Gastrocnemius medialis (tissue), 4 donors: ENCODE results near the gene USP31. TPM values are rescaled to one million over a fixed set of nuclear protein-coding genes. Genes with fewer than 3 reads are reported as not detected.
A peak's percentile ranks its signal among the peaks of the same experiment; 100 is the strongest.

Experiments used
- ATAC-seq, 2 donors: fragments of 150-250 bp; one replicate each; pipeline ENCODE4 v1.9.1; 2016
- DNase-seq, 2 donors: peaks; one replicate each; pipeline ENCODE4 v3.0.0-alpha.2; 2019
- H3K27ac ChIP-seq, 4 donors: fragments of 200-600 bp; sonication (generic); 1 replicate in 1 of 4; 2 replicates in 3 of 4; pipeline ENCODE4 v1.5.1; 2016 to 2018; ENCODE audit warnings: mild to moderate bottlenecking in 2 of 4, moderate library complexity in 1 of 4
- H3K27me3 ChIP-seq, 3 donors: fragments of 200-600 bp; sonication (generic) in 2 of 3; 1 replicate in 1 of 3; 2 replicates in 2 of 3; pipeline versions ENCODE4 v1.5.1 to v1.6.0; 2016 to 2019; ENCODE audit warnings: mild to moderate bottlenecking in 1 of 3, moderate library complexity in 1 of 3
- H3K36me3 ChIP-seq, 2 donors: fragments of 200-600 bp; sonication (generic) in 1 of 2; one replicate each; pipeline ENCODE4 v1.5.1; 2017 to 2018
- H3K4me1 ChIP-seq, 2 donors: fragments of 200-600 bp; sonication (generic) in 1 of 2; one replicate each; pipeline ENCODE4 v1.5.1; 2016 to 2017; ENCODE audit warnings: mild to moderate bottlenecking in 2 of 2
- H3K4me3 ChIP-seq, 4 donors: fragments of 200-600 bp; sonication (generic) in 3 of 4; 1 replicate in 1 of 4; 2 replicates in 3 of 4; pipeline ENCODE4 v1.5.1; 2016 to 2019; ENCODE audit warnings: mild to moderate bottlenecking in 2 of 4
- H3K9me3 ChIP-seq, 3 donors: fragments of 200-600 bp; sonication (generic) in 2 of 3; 1 replicate in 1 of 3; 2 replicates in 2 of 3; pipeline ENCODE4 v1.5.1; 2016 to 2019
- POLR2A ChIP-seq, 2 donors: fragments of 450-650 bp; IDR thresholded peaks; one replicate each; pipeline ENCODE4 v1.6.1; 2017; ENCODE audit warnings: antibody characterized with exemption in 2 of 2, mild to moderate bottlenecking in 2 of 2, moderate library complexity in 2 of 2
- in situ Hi-C, 4 donors: fragments of 200-750 bp; cut with MboI; loops; one replicate each; pipeline versions ENCODE4 v1.15.0 to v1.8.0; 2017; ENCODE audit warnings: low sequenced_read_pairs in 4 of 4
- intact Hi-C: fragments of 100-400 bp; cut with DNase I; formaldehyde crosslinking; loops from one replicate; pipeline ENCODE4 v1.15.1; 2023; ENCODE audit warnings: low total_unique reads
- total RNA-seq, 4 donors: library from RNA; depleted of rRNA; stranded (reverse); fragments of >200 nt; gene quantifications; one replicate each; pipeline versions ENCODE4 v1.1.0 to v1.2.3, GENCODE V29; 2016
- TF ChIP-seq, protein P1 (sequence below), 5 experiments: fragments of 450-650 bp in 3 of 5; fragments of 200-600 bp in 2 of 5; sonication (generic) in 2 of 5; IDR thresholded peaks in 4 of 5; conservative IDR thresholded peaks in 1 of 5; 1 replicate in 4 of 5; 2 replicates in 1 of 5; pipeline ENCODE4 v1.5.1; 2016 to 2019; ENCODE audit warnings: antibody characterized with exemption in 5 of 5, mild to moderate bottlenecking in 3 of 5, moderate library complexity in 3 of 5

Gene USP31
- total RNA-seq, 4 donors from 2014 or later: 13.2 to 23.3 (median 18.7) TPM

DNA sequence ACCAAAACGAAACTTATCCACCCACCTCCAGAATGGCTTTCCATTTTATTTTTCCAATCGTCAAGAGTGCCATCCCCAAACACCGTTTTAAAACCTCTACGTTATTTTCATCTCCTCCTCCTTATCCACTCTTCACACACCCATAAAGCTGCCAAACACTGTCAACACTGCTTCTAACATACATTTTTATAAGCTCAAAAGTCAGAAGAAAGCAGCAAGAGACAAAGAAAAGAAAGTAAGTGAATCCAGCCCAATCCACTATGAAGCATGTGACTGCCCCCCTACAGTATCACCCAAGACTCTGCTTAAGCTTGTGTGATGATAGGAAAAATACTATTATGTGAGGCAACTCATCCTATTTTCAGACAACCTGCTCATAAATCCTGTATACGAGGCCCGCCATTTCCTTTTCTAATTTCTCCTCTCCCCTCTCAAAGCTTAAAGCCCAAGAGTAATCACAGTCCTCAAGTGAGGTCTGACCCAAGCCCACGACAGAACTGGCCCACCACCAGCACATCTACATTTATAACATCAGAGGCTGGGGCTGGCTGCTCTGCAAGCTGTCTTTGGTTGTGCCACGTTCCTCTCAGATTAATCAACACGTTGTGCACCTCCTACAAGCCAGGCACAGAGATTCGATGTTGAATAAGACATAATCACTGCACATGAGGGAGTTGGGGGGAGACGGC, 16.3 kb downstream of the USP31 start:
- in situ Hi-C loops: no loop called here
- no peak for DNase-seq
- TF ChIP-seq, protein P1, sequence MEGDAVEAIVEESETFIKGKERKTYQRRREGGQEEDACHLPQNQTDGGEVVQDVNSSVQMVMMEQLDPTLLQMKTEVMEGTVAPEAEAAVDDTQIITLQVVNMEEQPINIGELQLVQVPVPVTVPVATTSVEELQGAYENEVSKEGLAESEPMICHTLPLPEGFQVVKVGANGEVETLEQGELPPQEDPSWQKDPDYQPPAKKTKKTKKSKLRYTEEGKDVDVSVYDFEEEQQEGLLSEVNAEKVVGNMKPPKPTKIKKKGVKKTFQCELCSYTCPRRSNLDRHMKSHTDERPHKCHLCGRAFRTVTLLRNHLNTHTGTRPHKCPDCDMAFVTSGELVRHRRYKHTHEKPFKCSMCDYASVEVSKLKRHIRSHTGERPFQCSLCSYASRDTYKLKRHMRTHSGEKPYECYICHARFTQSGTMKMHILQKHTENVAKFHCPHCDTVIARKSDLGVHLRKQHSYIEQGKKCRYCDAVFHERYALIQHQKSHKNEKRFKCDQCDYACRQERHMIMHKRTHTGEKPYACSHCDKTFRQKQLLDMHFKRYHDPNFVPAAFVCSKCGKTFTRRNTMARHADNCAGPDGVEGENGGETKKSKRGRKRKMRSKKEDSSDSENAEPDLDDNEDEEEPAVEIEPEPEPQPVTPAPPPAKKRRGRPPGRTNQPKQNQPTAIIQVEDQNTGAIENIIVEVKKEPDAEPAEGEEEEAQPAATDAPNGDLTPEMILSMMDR (IDR thresholded peaks at IDR 0.05 in 4 of 5, conservative IDR thresholded peaks at IDR 0.05 in 1 of 5): no peak
- no peak for TF ChIP-seq POLR2A (IDR thresholded peaks at IDR 0.05)
- Histone ChIP-seq H3K4me1 (peaks cover 34 to 47% of the 10 kb centered on the region in 2 donors), H3K4me3 (peak overlapping the region; percentile 14 to 46 (median 20)), H3K27me3 (no peaks in the 10 kb centered on the region), H3K36me3 (no peaks in the 10 kb centered on the region), H3K9me3 (no peaks in the 10 kb centered on the region), H3K27ac (peak overlapping the region; percentile 63 to 78 (median 76))
- intact Hi-C loops: no loop called here
- peak; percentile 30 to 51 for ATAC-seq

DNA sequence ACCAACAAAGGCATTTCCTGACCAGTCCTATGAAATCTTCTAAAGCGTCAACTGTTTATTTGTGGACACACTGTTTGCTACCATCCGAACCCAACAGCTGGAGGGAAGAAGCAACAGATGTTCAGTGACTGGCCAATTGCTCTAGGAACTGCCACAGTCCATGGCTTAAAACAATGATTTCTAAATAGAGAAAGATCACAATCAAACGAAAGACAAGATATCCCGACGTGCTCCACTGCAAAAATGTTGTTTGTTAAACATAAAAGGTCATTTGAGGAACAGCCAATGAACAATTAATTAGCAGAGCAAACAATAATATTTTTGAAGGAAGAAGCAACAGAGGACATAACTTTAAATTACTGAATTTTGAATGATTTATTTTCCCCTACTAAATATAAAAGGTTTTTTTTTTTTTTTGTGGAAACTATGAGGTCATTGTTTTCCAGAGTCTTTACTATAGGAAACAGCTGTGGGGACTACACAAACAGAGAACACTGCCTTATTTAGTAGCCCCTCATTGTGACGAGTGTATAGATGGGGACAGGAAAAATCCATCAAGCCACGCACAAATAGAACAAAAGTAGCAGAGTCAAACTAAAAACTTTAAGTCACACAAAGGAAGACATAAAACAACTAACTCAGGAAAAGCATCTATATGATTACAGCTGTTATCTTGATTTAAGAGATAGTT, 17.2 kb downstream of the USP31 start:
- DNase-seq: no peak
- peaks cover 34 to 47% of the 10 kb centered on the region in 2 donors for H3K4me1 ChIP-seq
- H3K4me3 ChIP-seq: peak overlapping the region in 3 of 4 donors; percentile 14 to 46 (median 25)
- no peaks in the 10 kb centered on the region for H3K9me3 ChIP-seq
- in situ Hi-C loops (no loop called here), intact Hi-C loops (loop anchor here (2.0 kb wide), 1 partner anchor 17 kb away; the partner anchor contains the start of gene USP31)
- ATAC-seq: peak; percentile 8 to 38
- no peaks in the 10 kb centered on the region for H3K27me3 ChIP-seq
- TF ChIP-seq, protein P1 (IDR thresholded peaks at IDR 0.05 in 4 of 5, conservative IDR thresholded peaks at IDR 0.05 in 1 of 5): no peak
- peak; percentile 7 to 32 for TF ChIP-seq POLR2A (IDR thresholded peaks at IDR 0.05)
- H3K27ac ChIP-seq: peak overlapping the region; percentile 63 to 78 (median 76)
- H3K36me3 ChIP-seq: no peaks in the 10 kb centered on the region

DNA sequence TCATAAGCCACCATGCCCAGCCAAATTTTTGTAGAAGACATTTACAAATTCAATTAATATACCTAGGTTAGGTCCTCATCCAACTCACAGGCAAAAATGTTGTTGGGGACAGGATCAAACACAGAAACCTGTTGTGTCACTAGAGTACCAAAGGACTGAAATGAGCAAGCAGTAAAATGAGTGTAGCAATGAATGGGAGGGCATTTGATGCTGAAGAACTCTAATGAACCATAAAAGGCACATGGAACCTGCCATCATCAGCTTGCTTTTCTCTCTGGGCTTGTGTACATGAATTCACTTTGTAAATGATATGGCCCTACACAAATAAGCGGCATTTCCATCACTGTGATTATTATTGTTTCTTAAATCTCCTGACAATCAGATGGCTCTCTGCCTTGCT, 17.8 kb downstream of the USP31 start:
- in situ Hi-C loops: no loop called here
- no peaks in the 10 kb centered on the region for H3K36me3 ChIP-seq
- no peak for TF ChIP-seq POLR2A (IDR thresholded peaks at IDR 0.05)
- TF ChIP-seq, protein P1 (IDR thresholded peaks at IDR 0.05 in 4 of 5, conservative IDR thresholded peaks at IDR 0.05 in 1 of 5): no peak
- ATAC-seq (peak; percentile 32 to 37), DNase-seq (no peak)
- no peaks in the 10 kb centered on the region for H3K9me3 ChIP-seq
- peaks cover 34 to 47% of the 10 kb centered on the region in 2 donors for H3K4me1 ChIP-seq
- peak overlapping the region; percentile 63 to 78 (median 76) for H3K27ac ChIP-seq
- H3K27me3 ChIP-seq: no peaks in the 10 kb centered on the region
- no peak overlapping the region for H3K4me3 ChIP-seq
- intact Hi-C loops: loop anchor here (2.0 kb wide), 1 partner anchor 17 kb away; the partner anchor contains the start of gene USP31

DNA sequence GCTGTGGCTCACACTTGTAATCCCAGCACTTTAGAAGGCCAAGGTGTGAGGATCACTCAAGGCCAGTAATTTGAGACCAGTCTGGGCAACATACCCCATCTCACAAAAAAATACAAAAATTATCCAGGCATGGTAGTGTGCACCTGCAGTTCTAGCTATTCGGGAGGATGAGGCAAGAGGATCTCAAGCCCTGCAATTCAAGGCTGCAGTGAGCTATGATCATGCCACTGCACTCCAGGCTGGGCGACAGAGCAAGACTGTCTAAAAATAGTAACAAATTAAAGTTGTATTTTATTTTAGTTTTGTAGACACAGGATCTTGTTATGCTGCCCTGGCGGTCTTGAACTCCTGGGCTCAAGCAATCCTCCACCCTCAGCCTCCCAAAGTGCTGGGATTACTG, 18.2 kb downstream of the USP31 start:
- peaks cover 34 to 47% of the 10 kb centered on the region in 2 donors for H3K4me1 ChIP-seq
- TF ChIP-seq POLR2A (IDR thresholded peaks at IDR 0.05): no peak
- TF ChIP-seq, protein P1 (IDR thresholded peaks at IDR 0.05 in 4 of 5, conservative IDR thresholded peaks at IDR 0.05 in 1 of 5): no peak
- intact Hi-C loops: loop anchor here (2.0 kb wide), 1 partner anchor 18 kb away; the partner anchor contains the start of gene USP31
- no peaks in the 10 kb centered on the region for H3K27me3 ChIP-seq
- H3K4me3 ChIP-seq: no peak overlapping the region
- ATAC-seq (peak; percentile 82 to 90), DNase-seq (peak; percentile 9 to 47)
- no peaks in the 10 kb centered on the region for H3K9me3 ChIP-seq
- H3K27ac ChIP-seq: peak overlapping the region; percentile 63 to 78 (median 76)
- in situ Hi-C loops: no loop called here
- no peaks in the 10 kb centered on the region for H3K36me3 ChIP-seq
